HG02623 (cell line): ENCODE results near the gene SEC24D.
"Not testable (repeated sequence)": the region's sequence is repeated elsewhere in the genome, so short reads cannot be mapped to it uniquely, and the experiment has no call there.

Source experiments
- ATAC-seq: cut with Tn5 transposase; IDR thresholded peaks from one replicate; pipeline ENCODE4 v1.9.1; 2021; ENCODE audit warnings: moderate library complexity; ENCODE audit not compliant: unreplicated experiment

Gene SEC24D

DNA sequence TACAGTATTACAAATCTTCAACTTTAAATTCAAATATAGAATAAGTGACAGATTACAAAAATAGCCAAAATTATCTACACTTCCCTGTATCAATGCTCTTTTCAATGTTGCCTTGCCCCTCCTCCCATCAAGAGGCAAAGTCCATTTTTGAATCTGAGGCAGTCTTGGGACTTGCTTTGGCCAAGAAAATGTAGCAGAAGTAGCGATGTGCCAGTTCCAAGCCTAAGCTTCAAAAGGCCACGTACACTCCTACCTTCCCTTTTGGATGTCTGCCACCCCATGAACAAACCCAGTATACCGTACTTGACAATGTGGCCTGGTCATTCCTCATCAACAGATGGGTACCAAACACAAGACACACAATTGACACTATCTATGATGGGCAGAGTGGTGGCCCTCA is 24.1 kb downstream of the SEC24D start:
- no peak for ATAC-seq

DNA sequence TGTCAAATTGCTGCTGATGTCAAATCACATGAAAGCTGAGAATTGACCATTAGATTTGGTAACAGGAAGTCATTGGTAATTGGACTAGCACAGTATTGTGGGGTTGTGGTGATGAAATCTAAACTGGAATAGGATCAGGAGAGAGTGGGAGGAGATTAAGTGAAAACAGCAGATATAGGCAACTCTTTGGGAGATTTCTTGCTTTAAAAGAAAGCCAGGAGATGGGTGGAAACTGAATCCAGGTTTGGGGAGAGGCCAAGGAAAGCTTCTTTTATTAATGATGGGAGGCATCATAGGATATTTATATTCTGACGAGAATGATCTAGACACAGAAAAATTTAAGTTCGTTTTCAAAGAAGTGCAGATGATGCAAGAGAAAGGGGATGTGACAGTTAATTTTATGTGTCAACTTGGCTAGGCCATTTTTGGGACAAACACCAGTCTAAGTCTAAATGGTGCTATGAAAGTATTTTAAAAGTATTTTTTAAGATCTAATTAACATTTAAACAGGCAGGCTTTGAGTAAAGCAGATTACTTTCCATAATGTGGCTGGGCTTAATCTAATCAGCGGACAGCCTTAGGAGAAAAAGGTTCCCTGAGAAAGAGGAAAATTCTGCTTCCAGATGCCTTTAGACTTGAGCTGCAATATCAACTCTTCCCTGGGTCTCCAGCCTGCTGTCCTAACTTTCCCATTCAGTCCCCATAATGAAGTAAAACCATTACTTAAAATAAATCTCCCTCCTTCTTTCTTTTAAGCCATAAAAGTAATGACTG is 24.7 kb downstream of the SEC24D start:
- ATAC-seq, result no peak

DNA sequence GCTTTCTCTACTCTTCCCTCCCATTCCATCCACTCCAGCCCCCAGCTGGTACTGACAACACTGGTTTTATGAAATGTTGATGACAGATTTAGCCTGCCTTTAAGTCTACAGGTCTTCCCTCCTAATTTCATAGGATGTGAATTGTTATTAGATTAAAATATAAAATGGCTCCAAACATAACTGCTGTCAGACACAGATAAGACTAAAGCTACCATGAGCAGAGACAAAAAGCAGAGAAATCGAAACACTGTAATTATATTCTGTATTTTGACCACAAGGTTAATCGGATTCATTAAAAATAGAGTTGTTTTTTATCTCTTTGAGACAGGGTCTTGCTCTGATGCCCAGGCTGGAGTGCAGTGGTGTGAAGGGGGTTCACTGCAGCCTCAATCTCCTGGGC is 28.3 kb downstream of the SEC24D start:
- ATAC-seq, result no peak

DNA sequence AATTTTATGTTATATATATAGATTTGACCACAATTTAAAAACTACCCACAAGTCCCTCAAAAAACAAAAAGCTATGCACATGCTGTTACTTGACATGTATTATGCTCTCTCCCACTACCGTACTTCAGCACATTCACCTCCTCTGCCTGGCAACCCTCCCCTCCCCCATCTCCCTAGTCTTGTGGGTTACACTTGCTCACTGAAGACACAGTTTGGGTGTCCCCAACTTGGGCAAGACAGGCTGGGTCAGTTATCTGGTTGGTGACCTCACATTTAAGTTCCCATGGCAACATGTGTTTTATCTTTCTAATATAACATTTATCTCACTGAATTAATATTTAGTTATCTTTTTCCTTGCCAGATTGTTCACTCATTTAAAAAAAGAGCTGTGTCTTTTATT is 32.7 kb downstream of the SEC24D start:
- ATAC-seq, result no peak

DNA sequence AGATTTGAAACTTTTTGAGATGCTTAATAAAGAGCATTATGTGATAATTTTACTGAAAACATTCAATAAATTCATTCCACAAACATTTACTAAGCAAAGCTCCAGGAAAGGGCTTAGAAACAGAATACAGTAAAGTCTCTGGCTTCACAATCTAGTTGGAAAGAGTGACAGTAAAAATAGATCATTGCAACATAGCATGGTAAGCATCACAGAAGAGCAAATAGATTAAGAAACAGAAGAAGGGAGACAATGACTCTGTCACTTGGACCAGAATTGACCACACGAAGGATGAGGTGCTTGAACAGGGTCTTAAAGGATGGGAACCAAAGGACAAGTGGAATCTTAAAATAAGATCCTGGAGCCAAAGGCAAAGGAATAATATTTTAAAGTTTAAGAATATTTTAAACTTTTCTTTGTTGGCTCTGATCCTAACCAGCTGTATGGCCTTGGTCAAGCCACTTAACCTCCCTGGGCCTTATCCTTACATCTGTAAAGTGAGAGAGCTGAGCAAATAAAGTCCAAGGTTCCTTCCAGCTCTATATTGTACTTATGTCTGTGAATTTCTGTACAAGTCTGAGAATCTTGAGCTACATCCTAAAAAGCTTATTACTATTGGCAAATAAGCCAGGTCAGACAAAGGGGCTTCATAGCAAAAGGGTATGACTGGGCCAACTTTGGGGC is 33.9 kb downstream of the SEC24D start:
- no peak for ATAC-seq

DNA sequence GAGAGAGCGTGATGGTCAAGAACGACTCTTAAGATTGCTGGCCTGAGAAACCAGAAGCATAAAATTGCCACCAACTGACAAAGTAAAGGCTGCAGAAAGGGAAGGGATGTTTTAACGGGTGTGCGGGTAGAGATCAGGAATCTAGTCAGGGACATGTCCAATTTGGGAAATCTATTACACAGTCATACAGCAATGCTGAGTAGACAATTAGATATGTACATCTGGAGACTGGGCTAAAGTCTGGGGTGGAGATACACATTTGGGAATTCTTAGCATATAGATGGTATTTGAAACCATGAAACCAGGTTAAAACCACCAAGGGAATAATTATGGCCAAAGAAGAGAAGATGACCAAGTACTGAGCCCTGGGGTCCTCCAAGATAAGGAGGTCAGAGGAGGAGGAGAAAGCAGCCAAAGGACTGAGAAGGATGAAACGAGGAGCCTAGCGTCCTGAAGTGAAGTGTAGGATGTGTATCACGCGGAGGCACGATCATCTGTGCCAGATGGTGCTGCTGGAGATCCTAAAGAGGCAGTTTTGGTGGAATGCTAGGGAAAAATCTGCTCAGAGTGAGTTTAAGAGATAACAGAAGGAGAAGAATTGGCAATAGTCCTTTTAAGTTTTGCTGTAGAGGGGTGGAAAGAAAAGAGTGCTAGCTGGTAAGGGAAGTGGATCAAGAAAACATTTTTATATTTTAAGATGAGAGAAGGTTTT is 36.5 kb downstream of the SEC24D start:
- no peak for ATAC-seq

DNA sequence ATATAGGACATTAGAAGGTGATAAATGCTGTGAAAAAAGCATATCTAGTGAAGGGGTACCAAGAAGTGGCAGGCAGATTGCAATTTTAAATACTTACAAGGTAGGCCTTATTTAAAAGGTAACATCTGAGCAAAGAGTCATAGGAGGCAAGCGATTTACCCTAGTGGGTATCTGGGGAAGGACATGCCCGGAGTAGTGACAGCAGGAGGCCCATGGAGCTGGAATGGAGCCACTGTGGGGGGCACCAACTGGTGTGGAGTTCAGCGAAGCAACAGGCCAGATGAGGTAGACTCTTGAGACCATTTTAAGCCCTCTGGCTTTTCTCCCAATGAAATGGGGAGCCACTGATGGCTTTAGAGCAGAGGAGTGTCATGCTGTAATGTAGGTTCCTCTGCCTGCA is 37.3 kb downstream of the SEC24D start:
- ATAC-seq, result no peak

DNA sequence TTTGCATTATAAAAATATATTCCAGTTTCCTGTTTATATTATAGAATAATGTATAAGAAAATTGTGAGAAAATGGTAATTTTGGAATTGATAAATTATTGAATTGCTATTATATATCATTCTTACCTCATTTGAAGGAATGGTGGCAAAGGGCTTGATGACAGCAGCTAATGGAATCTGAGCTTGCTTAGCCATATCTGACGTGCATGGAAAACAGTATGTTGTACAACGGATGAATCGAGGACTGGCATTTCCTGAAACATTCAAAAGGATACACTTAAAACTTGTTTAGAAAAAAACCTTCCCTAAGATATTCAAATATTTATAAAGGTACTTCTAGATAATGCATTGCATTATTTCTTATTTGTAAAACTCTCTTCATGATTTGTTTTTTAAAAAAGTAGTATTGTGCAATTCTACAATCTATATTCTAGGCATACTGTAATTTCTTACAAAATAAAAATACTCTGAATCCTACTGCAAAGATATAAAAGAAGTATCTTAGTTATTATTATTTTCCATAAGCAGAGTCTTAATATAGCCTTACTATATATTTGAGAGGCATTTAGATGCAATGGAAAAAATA is 38.3 kb downstream of the SEC24D start:
- no peak for ATAC-seq

DNA sequence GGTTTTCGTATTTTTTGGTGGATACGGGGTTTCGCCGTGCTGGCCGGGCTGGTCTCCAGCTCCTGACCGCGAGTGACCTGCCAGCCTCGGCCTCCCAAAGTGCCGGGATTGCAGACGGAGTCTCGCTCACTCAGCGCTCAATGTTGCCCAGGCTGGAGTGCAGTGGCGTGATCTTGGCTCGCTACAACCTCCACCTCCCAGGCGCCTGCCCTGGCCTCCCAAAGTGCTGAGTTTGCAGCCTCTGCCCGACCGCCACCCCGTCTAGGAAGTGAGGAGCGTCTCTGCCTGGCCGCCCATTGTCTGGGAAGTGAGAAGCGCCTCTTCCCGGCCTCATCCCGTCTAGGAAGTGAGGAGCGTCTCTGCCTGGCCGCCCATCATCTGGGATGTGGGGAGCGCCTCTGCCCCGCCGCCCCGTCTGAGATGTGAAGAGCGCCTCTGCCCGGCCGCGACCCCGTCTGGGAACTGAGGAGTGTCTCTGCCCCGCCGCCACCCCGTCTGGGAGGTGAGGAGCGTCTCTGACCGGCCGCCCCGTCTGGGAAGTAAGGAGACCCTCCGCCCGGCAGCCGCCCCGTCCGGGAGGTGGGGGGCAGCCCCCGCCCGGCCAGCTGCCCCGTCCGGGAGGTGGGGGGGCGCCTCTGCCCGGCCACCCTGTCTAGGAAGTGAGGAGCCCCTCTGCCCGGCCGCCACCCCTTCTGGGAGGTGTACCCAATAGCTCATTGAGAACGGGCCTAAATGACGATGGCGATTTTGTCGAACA is 44.1 kb downstream of the SEC24D start:
- ATAC-seq, result not testable (repeated sequence)

DNA sequence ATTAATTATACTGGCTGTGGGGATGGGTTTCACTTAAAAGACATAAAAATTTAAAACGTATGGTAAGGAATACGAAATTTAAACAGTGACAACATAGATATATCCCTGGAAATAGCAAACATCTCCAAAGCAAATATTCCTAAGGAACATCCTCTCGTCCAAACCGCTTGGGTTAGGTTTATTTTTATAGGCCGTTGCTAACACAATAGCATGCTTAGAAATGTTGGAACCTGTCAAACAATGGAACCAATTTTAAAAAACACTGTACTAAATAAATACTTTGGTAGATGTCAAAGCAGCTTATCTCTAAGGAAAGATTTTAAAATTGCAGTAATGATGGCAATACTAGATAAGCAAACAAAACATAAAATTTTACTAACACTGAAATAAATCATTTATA is 45.4 kb downstream of the SEC24D start:
- ATAC-seq, result no peak

DNA sequence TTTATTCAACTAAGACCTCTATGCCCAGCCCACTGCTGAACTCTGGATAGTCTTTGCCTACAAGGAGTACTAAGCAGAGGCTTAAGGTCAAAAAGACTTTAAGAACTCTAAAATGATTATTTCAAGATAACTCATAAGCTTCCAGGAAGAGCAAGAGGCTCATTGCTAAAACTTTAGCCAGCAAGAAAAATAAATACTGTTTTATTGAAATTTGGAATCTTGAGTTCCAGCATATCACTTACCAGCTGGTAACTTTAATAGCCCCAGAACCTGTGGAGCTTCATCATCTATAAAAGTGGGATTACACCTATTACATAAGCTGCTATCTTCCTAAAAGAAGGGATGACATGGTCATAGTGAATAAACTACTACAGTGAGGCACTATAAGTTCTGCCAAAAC is 47.0 kb downstream of the SEC24D start:
- ATAC-seq, result no peak

DNA sequence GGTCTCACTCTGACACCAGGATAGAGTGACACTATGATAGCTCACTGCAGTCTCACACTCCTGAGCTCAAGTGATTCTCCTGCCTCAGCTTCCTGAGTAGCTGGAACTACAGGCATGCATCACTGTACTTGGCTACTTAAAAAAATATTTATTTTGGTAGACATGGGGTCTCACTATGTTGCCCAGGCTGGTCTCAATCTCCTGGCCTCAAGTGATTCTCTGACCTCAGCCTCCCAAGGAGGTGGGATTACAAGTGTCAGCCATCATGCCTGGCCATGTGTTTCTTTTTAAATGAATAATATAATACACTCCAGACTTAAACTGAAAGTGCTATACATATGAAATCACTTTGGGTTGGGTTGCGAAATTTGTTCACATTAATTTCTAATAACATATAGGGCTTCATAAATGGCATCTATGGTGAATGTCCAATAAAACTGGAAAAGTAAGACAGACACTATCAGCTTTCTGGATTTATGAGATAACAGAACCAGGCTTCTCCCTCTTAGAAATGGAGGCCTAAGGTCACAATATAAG is 48.0 kb downstream of the SEC24D start:
- ATAC-seq, result no peak

DNA sequence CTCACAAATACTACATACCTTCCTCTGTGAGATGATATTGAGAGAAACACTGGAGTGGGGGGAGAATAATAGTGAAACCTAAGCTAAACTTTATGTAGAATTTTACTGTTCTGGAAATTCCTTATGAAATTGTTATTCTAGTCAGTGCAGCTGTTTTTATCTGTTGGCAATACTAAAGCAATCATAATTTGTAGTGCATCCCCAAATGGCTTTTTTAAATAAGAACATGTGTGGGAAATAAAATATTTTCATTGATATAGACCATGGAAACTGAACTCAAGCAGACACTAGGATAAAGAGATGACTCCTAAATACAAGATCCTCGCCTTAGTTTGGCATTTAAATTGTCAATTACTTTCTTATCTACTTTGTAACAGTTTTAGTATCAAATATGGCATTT is 51.1 kb downstream of the SEC24D start:
- ATAC-seq, result no peak

DNA sequence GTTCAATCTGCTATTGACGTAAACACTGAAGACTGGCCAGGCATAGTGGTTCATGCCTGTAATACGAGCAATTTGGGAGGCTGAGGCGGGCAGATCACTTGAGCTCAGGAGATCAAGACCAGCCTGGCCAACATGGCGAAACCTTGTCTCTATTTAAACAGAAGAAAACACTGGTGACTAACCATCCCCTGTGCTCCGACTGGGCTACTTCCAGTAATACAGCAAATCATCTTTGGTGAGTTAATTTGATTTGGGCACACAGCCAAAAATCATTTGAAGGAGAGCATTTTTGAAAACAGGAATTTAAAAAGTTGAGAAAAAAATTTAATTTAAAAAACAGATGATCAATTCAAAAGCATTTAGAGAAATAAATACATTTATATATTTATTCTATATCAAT is 52.0 kb downstream of the SEC24D start:
- no peak for ATAC-seq

DNA sequence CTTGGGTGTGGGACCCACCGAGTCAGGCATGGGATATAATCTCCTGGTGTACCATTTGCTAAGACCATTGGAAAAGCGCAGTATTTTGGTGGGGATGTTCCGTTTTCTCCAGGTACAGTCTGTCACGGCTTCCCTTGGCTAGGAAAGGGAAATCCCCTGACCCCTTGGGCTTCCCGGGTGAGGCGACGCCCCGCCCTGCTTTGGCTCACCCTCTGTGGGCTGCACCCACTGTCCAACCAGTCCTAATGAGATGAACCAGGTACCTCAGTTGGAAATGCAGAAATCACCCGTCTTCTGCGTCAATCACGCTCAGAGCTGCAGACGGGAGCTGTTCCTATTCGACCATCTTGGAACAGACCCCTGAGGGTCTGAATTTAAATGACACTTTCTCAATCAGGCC is 53.0 kb downstream of the SEC24D start:
- ATAC-seq, result not testable (repeated sequence)

DNA sequence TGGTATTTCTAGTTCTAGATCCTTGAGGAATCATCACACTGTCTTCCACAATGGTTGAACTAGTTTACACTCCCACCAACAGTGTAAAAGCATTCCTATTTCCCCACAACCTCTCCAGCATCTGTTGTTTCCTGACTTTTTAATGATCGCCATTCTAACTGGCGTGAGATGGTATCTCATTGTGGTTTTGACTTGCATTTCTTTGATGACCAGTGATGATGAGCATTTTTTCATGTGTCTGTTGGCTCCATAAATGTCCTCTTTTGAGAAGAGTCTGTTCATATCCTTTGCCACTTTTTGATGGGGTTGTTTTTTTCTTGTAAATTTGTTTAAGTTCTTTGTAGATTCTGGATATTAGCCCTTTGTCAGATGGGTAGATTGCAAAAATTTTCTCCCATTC is 58.3 kb downstream of the SEC24D start:
- not testable (repeated sequence) for ATAC-seq

DNA sequence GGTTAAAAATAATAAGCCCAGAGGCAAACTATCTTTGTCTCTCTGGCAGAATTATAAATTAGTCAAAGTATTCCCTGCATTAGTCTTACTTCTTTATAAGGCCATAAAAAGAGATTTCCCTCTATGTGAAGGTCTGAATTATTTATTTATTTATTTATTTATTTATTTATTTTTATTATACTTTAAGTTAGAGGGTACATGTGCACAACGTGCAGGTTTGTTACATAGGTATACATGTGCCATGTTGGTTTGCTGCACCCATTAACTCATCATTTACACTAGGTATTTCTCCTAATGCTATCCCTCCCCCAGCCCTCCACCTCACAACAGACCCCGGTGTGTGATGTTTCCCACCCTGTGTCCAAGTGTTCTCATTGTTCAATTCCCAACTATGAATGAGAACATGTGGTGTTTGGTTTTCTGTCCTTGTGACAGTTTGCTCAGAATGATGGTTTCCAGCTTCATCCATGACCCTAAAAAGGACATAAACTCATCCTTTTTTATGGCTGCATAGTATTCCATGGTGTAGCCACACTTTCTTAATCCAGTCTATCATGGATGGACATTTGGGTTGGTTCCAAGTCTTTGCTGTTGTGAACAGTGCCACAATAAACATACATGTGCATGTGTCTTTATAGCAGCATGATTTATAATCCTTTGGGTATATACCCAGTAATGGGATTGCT is 58.8 kb downstream of the SEC24D start:
- not testable (repeated sequence) for ATAC-seq

DNA sequence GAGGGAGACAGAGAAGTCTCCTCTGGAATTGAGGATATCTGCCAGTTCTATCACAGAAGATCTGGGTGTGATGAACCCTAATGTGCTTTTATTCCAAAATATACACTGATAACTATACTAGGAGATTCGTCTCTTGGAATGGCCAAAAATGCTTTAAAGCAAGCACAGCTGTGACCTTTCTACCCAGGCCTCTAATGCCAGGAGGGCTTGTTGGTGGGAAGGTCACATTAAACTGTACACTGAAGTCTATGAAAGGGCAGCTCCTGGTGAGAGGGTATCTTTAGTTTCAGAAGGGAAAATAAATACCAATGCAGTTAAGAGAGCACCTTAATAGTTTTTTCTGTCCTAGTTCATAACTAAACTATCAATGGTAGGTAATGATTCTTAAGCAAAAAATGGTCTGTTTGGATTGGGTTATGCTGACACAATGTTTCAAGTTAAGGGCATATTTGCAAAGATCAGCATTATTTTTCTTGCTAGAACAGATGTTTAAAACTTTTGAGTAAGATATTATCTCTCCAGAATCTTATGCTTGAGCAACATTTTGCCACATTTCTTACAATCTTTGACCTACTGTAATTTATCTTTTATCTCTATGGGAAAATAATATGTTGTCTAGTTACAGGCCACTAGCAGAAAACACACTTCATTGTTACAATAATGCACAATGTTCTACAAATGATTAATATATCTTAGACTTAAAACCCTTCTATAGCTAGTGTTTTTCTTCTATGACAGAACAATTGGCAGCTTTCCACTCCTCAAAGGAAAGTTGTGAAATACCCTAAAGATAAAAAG is 59.6 kb downstream of the SEC24D start:
- no peak for ATAC-seq

DNA sequence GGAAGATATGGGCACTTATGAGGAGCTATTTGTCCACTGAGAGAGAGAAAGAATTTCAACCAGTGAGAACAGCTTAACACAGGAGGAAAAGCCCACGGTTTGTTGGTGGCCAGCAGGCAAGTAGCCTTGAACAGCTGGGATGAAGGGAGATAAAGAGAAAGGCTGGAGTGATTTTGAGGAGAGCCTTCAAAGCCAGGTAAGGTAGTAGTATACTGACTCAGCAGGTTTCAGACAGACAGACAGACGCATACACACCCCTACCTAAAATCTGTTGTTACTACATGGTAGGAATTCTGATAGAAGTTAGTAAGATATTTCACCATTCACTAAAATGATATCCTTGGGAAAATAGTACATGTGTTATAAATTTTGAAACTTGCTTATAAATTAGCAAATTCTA is 60.5 kb downstream of the SEC24D start:
- no peak for ATAC-seq
